Measurements from ENCODE around the gene SLC16A12.
A peak's percentile ranks its signal among the peaks of the same experiment; 100 is the strongest.
"Not testable (repeated sequence)": the region's sequence is repeated elsewhere in the genome, so short reads cannot be mapped to it uniquely, and the experiment has no call there.

Gene SLC16A12

DNA sequence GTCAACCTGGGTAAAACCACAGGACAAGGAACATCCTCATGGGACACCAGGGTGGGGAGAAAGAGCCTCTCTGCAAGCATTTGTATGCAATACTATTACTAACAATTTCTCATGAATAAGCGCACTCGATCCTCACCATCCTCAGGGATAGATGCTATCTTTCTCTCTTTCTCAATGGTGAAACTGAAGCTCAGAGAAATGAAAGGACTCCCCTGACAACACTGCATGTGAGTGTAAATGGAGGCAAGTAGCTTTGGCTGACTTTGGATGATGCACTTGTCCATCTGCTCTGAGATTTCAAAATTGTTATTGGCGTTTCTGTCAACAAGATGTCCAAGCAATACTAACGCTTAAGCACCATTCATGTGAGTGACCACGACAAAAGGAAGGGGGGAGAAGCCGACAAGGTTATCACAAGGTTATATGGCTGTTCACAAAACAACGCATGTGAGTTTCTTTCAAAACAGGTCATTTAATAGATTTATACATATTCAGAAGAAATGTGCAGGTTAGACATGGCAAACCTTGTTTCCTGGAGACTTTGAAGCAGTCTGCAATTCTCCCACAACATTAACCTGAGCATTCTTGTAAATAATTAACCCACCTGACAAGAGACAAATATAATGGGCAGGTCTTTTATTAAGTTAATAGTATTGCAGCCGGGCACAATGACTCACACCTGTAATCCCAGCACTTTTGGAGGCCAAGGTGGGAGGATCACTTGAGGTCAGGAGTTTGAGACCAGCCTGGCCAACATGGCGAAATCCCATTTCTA is 67.0 kb downstream of the SLC16A12 start:
- no peak for DNase-seq

DNA sequence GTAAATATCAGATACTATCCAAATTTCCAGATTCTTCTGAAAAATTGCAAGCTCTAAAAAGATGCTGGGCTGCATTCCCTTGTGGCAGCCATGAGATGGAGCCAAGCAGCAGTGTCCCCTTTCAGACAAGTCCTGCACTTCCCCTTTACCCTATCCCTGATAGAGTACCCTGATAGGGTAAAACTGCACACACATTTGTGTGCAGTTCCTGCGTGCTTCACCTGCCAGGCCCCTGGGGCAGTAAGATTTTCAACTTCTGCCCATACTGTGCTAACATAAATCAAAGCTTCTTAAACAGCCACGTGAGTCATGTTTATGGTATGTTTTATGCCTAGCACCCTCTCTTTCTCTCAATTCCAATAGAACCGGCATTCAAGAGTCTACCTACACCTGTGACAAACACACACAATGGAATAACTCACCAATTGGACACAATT is 68.8 kb downstream of the SLC16A12 start:
- DNase-seq = no peak

DNA sequence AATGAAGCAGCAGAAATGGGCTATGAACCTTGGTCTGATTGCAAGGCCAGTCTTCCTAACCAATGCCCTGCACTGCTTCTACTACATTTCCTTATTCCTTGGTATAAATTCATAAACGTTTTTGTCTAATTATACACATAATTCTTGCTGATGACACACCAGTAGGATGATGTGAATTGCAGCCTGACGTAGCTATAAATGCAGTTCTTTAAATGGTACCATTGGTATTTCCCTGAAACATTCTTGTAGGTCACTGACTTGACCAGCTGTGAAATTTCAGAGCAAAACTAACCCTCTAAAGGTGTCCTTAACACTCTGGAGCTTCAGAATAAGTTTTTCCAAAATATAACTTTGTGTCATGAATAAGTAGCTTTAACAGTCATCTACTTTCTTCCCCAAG is 70.2 kb downstream of the SLC16A12 start:
- DNase-seq = no peak

DNA sequence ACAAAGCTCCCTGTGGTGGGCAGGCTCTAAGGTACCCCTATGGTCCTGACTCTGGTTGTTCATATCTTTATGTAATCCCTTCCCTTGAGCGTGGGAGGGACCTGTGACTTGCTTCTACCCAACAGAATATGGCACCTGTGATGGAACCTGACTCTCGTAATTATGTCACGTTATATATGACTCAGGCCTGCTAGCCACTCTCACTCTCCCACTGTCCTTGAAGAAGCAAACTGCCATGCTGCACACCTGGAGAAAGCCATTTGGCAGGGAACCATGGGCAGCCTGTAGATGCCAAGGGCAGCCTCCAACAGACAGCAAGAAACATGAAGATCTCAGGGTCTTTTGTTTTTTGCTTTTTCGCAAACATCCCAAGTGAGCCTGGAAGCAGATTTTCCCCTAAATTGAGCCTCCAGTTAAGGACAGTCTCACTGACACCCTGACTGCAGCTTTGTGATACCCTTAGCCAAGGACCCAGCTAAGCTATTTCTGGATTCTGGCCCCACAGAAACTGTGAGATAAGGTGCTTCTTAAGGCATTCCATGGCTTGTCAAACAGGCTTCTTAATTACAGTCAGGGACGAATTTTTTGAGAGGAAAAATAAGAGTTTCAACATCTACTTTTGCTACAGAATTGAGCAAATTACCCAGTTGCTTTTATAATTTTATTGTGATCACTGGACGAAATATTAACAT is 71.4 kb downstream of the SLC16A12 start:
- no peak for DNase-seq

DNA sequence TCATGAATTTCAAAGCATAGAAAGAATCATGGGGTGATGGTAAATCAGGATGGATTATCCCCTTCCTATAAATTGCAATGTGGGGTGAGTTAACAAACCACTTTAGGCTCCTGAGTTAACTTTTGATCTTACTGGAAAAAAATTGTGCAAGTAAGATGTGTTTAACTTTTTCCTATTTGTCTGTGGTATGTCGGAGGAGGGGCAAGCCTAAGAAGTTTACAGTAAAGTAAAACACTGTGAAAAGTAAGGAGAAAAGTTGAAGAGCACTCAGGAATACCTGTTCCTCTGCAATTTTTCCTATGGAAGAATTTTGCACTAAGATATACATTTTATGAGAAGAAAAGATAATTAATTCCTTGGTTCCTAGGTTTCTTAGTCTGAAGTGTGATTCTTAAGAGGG is 76.6 kb downstream of the SLC16A12 start:
- DNase-seq = no peak

GRCh38 chr10:89458291-89458690 is 77.1 kb downstream of the SLC16A12 start:
- no peak for DNase-seq

- no peak for DNase-seq
Measured at GRCh38 chr10:89454561-89455347, 80.6 kb downstream of the SLC16A12 start.

DNA sequence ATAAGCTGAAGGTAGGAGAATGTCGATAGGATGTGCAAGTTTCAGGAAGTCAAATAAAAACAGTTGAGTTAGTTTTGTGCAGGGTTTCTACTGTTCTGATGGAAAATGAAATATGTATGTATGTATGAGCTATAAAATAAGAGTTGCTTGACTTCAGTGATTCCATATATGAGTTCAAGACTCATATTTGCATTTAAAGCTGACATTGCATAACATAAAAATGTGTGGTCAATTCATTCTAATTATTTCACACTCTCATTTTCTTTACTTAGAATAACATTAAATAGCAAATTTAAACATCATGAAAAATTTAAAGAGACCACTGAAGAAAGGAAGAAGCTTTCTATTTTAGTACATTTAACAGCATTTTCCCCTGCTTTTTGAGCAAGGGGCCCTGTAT is 83.2 kb downstream of the SLC16A12 start:
- DNase-seq = no peak

DNA sequence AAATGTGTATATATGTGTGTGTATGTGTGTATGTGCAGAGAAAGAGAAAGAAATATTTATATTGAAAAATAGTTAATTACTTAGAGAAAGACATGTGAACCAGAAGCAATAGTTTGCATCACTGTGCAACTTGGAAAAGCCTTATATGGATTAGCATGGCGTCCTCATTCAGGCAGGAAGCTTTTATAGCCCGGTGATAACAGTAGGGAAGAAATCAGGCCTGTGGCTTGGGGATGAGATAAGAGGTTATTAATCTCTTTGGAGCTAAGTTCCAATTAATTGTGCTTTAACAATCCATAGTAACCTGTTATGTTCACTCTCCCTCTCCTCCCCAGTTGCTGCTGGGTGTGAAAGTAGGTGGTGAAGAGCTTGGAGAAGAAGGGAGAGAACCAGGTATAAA is 84.5 kb downstream of the SLC16A12 start:
- DNase-seq = no peak

DNA sequence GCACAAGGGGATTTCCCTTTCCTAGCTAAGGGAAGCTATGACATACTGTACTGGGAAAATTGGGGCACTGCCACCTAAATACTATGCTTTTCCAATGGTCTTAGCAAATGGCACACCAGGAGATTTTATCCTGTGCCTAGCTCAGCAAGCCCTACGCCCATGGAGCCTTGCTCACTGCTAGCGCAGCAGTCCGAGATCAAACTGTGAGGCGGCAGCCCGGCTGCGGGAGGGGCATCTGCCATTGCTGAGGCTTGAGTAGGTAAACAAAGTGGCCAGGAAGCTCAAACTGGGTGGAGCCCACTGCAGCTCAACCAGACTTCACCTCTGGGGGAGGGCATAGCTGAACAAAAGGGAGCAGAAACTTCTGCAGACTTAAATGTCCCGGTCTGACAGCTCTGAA is 90.6 kb downstream of the SLC16A12 start:
- DNase-seq = not testable (repeated sequence)

- DNase-seq = no peak
Measured at GRCh38 chr10:89442289-89442688, 93.1 kb downstream of the SLC16A12 start.

DNA sequence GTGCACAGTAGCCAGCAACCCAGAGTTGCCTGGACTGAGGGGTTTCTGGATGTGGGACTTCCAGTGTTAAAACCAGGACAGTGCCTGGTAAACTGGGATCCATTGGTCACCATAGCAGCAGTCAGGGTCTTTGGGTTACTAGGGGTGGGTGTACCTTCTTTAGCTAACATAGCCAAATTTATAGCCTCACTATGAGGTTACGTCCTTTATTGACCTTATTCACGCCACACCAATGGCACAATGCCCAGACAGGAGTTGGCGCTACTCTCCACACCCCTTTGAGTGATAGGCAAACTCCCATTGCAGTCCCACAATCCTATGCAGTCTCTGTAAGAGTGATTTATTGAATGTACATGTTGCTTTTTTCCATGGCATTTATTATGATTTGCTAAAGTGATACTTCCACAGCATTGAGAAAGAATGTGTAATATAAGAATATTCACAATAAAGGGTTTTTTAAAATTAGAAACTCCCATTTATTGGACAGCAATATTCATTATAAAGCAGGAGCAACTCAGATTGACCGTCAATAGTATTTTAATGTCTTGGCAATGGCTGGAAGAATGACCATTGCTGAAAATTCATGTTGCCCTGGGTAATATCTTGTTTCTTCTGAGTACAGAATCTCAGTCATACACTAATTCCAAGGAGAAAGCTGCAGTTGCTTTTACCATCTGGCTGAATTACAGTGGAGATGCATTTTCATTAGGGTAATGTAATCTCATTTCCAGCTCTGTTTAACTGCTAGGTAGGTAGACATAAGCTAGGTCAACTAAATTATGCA is 95.0 kb downstream of the SLC16A12 start:
- no peak for DNase-seq

DNA sequence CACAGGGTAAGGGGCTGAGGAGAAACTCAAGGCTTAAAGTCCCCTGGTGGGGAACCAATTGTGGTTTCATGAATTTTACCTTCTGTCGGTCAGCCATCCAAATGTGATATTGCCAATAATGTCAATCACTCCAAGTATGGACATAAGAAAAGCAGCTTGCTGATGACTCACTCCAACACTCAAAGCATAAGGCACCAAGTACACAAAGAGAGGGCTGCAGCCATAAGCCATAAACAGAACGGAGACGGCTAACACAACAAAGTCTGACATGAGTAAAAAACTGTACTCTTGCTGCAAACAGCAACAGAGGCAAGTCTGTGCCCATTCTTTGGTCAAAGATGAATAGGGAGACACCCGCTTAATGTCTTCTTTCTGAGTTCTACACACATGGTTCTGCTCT is 96.9 kb downstream of the SLC16A12 start:
- DNase-seq = no peak

- DNase-seq = peak; percentile 4
Measured at GRCh38 chr10:89431977-89432376, 103.4 kb downstream of the SLC16A12 start.

DNA sequence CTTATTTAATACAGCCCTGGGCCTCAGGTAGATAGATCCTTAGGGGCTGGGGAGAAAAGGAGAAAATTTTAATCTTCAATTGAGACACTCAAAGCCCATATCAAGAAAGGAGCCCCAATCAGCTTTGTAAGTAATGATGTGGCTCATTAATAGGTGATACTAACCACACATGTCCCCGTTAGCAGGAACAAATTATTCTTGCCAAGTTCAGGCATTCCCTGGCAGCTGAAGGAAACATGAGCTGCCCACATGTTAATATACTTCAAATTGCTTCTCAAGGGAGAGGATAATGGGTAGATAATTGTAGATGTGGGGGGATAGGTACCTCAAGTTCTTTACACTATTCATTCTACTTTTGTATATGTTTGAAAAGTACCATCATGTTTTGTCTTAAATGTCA is 106.5 kb downstream of the SLC16A12 start:
- no peak for DNase-seq

GRCh38 chr10:89427629-89428028 is 107.8 kb downstream of the SLC16A12 start:
- no peak for DNase-seq

DNA sequence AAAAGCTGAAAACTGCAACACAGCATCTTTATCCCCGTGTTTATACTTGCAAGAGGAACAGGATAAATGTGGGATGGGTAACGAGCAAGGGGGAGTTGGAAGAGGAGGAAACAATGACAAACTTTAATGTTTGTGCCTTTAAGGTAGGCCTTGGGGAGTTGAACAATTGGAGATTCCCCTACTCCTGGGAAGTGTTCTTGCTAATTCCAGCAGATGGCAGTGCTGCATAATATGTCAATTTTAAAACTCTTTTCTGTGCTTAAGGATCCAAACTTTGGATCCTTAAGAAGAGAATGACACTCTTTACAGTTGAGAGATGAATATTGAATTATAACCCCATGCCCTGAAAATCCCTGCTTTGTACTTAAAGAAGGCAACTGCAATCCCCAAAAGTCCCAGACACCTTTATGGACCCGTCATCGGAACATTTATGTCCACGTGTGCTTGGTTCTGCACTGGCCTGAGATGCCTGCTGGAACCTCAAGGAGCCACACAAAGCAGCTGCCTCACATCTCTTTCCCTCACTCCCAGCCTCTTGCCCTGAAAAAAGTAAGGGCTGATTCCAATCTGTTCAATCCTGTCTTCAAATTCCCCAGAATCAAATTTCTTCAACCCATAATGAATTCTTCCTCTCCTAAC is 109.0 kb downstream of the SLC16A12 start:
- peak; percentile 58 for DNase-seq

DNA sequence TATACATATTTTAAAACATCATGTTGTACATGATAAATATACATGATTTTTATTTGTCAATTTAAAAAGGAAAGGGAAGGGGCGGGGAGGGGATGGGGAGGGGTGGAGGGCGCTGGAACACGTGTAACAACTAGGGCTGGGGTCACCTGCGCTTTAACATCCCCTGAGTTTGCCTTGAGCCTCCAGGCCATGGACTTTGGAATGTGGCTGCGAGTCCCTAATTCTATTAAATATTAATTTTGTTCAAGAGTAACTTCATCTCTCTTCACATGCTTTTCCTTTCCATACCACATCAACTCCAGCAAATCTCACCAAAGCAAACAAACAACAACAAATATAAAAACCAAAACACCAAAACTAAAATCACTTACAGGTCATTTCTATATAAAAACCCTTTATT is 110.4 kb downstream of the SLC16A12 start:
- DNase-seq = no peak

GRCh38 chr10:89421018-89421476 is 114.3 kb downstream of the SLC16A12 start:
- DNase-seq = peak; percentile 52

DNA sequence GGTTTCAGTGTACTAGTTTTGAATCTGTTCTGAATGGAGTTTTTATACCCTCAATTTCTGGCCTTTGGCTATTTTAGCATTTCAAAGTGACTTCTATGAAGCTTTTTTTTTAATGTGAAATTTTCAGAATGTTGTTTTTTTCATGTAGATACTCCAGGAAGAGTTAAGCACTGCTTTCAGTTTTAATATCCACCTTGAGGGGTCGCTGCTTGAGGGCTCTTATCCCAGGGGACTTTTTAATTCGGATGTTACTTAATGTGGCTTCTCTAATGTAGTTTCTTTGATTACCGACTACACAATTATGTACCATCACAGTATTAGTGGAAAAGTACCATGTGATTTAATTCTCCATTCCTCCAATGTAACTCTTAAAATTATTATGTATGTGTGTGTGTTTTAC is 115.8 kb downstream of the SLC16A12 start:
- no peak for DNase-seq

DNA sequence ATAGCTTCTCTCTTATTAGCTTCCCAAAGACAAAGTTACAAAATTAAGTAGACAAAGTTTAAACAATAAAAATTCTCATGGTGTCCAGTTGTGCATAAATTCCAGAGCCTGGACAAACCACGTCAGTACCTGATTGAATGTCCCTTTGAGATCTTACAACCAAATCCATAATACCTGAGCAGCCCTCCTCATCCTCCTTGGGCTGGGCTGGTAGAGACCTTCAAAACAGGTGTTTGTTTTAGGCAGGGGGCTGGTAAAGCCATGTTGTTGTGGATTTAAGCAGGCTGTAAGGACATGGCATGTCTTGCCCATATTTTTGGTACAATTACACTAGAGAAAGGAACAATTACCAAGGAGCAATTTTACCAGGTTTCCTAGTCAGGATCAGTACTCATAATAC is 118.9 kb downstream of the SLC16A12 start:
- no peak for DNase-seq

Data from NCI-H510A treated with DMSO at 0.1 percent for 48 hours (cell line).